ENCODE measurements around the gene GARNL3.

Gene GARNL3, protein sequence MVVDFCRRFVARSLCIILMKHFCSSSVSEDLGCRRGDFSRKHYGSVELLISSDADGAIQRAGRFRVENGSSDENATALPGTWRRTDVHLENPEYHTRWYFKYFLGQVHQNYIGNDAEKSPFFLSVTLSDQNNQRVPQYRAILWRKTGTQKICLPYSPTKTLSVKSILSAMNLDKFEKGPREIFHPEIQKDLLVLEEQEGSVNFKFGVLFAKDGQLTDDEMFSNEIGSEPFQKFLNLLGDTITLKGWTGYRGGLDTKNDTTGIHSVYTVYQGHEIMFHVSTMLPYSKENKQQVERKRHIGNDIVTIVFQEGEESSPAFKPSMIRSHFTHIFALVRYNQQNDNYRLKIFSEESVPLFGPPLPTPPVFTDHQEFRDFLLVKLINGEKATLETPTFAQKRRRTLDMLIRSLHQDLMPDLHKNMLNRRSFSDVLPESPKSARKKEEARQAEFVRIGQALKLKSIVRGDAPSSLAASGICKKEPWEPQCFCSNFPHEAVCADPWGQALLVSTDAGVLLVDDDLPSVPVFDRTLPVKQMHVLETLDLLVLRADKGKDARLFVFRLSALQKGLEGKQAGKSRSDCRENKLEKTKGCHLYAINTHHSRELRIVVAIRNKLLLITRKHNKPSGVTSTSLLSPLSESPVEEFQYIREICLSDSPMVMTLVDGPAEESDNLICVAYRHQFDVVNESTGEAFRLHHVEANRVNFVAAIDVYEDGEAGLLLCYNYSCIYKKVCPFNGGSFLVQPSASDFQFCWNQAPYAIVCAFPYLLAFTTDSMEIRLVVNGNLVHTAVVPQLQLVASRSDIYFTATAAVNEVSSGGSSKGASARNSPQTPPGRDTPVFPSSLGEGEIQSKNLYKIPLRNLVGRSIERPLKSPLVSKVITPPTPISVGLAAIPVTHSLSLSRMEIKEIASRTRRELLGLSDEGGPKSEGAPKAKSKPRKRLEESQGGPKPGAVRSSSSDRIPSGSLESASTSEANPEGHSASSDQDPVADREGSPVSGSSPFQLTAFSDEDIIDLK

GRCh38 chr9:127264462-127265219 is at the start of gene GARNL3:
Gene GARNL3 (plus strand): TSS chr9:127264774. CDS start chr9:127264878, 104 bp downstream.
- peak; percentile 73 for DNase-seq

DNA sequence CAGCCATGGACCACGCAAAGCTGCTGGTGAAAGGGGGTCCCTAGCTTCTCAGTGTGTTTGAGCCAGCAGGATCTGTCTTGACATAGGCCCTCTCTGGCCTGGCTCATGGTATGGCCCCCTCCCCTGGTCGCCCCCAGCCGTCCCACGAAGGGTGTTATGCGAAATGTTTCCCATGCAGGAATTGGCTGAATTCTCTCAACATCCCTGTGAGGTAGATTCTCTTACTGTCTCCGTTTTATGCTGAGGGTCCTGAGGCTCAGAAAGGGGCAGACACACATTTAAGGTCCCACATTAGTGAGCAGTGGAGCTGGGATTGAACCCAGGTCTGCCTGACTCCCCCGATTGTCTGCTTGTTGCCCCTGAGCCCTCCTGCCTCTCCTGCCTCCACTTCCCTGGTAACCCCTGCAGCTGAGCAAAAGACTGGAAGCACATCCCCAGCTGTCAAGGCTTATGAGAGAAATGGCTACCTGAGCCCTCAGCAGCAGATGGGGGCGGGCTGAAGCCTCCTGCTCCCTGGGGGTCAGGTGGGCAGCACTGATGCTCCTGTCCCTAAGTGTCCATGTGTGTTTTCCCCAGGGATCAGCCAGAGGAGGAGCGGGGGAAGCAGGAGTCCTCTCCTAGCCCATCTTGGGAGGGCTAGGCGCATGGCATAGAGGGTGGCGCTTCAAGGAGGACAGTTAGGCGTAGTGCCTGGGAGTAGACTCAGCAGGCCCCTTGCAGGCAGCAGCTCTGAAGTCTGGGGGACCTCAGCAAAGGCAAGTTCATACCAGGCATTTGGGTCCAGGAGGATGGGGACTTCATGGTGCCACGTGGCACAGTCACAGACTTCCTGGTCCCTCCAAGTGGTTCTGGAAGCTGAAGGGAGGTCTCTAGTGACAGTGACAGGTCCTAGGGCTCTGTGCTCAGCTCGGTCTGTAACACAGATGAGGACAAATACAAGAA is 49.0 kb upstream of the GARNL3 start:
- no peak for DNase-seq

DNA sequence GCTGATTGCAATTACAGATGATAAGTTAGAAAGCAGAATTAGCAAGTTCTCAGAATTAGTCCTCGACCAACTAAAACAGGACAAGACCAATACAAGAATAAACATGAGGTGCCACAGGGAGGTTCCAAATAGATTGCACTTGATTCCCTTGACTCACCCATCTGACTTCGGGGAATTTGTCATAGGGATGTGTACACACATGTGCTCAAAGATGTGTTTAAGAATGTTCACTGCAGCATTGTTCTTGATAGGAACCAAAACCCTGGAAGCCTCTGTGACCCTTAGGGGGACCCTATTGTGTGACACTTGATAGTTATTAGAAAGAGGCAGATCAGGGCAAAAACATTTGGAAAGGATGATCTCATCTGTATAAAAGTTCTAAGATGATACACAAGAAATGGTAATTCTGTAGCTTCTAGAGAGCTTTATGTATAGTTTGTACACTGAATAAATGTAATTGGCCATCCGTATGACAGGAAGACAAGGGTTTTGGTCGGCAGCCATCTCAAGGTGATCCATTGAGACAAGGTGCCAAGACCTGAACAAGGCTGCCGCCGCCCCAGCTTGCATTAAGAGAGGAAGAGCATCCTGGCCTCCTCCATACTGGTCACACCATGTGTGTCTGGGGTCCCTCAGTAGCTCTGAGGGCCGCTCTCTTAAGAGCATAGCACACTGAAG is 48.2 kb upstream of the GARNL3 start:
- DNase-seq = no peak

- no peak for DNase-seq
These were observed 47.7 kb upstream of the GARNL3 start for GRCh38 chr9:127216888-127217217.

DNA sequence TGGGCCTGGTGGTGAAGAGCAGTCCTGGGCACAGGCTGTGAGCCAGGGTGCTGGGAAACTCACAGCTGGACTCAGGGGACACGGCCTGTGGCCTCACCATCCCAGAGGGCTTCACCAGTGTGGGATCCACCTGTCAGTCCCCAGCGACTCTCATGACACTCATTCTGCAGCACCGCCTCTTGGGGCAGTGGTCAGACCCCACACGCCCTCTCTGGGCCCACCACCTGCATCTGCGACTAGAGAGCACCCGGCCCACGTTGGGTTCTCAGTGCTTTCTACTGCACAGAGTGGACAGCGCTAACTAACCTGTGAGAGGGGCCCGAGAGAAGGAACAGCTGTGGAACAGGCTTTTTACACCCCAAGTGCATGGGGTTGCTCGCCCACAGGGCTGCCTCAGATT is 45.8 kb upstream of the GARNL3 start:
- DNase-seq = no peak

GRCh38 chr9:127219520-127219919 is 45.1 kb upstream of the GARNL3 start:
- DNase-seq = no peak

- peak; percentile 26 for DNase-seq
These were observed 42.9 kb upstream of the GARNL3 start for GRCh38 chr9:127221695-127222094.

DNA sequence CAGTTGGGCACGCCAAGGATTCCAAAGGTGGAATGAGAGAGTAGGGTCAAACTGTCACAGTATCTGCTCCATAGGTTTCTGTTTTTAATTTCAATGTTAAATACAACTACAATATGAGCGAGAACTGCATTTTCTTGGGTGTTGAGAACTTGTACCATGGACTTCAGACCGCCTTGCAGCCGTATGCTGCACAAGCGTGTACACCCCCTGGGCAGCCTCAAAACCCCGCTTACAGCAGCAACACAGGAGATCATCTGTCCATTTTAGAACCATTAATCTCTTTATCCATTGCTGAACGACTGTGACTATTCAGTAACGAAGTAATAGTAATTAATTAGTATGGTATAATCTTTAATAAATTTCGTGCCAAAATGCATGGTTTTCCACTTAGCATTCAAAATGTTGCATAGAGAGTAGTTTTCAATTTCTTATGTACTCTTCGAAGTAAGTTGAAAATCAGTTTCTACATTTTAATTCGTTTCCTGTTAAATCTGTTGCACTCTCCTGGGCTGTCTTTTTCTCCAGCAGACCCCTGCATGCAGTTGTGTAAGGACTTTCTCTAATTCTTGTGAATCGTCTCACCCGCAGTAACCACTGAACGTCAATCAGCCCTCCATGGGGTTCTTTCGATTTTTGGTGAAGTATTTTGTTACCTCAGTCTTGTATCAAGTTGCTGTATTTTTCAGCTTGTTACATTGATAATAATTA is 42.0 kb upstream of the GARNL3 start:
- DNase-seq = no peak

- DNase-seq = peak; percentile 38
These were observed 41.3 kb upstream of the GARNL3 start for GRCh38 chr9:127223266-127223665.

DNA sequence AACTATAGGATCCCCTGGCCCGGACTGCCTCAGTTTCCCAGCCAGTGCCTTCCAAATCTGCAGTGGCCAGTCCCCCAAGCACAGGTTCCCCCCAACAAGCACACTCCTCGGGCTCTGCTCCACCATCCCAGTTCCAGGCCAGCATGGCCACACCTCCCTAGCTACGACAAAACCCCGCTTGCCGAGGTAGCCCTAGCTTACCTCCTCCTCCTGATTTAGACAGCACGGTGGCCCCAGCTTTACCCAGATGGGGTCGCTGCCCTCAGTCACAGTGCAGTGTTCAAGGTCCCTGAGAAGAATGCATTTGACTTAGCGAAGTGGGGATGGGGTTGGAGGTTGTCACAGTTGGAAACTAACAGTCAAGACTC is 40.8 kb upstream of the GARNL3 start:
- DNase-seq = no peak

GRCh38 chr9:127224178-127224882 is 40.2 kb upstream of the GARNL3 start:
- DNase-seq = peak; percentile 97

DNA sequence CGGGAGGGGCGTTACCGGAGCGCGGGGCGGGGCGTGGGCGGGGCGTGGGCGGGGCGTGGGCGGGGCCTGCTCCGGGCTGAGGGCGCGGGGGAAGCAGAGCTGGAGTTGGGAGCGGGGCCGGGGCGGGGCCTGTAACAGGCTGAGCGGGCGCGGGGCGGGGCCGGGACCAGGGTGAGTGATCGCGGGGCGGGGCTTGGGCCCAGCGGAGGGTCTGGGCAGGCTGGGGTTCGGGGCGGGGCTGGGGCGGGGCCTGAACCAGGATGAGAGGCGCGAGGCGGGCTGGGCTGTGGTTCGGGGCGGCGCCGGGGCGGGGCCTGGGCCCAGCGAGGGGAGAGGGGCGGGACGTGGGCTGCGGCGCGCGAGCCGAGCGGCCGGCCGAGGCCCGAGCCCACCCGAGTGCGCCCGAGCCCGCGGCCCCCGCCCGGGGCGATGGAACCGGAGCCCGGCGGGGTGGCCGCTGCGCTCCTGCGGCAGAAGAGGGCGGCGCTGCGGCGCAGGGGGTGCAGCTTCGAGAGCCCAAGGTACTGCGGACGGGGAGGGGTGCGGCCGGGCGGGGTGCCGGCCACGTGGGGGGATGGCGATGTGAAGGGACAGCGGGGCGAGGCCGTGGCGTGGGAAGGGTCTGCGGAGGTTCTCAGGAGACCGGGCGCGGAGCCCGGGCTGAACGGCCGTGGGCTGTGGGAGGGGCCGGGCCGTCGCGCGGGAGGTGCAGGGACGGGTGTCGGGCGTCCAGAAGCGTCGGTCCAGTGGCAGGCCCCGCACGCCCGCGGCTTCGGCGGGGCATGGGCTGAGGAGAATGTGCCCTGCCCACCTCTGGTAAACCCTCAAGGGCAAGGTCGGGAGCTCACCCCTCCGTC is 39.5 kb upstream of the GARNL3 start:
- DNase-seq = peak; percentile 97

DNA sequence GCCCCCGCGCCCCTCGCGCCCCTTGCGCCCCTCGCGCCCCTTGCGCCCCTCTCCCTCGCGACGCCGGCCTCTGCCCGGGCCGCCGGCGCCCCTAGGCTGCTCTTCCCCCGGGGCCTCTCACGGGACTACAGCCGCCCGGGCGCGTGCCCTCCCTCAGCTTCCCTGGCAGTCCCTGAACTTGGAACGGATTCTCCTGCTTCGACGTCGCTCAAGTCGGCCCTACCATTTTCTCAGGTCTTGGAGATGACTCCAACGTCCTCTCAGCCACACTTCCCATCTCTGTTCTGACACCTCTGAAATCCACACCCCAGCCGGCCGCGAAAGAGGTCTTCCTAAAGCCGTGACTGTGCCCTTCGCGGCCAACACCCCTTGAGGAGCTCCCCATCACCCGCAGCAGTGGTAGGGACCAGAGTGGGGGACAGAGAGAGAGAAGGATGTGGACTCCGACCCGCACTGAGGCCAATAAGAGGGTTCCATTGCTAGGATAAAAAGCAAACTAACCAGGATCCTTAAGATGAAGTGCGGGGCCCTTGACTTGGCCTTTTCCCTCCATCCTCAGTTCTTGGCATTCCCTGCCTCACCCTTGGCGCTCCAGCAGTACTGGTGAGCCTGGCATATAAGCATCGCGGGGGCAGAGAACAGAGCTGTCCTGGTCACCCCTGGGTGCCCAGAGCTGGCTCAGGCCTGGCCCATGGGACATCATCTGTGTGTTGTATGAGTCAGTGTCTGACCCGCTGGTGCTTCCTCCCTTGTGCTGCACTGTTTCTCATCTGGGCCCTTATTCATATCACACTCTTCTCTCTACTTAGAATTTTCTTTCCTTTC is 38.6 kb upstream of the GARNL3 start:
- DNase-seq = peak; percentile 59

GRCh38 chr9:127229691-127230417 is 34.7 kb upstream of the GARNL3 start:
- no peak for DNase-seq

- DNase-seq = no peak
These were observed 32.9 kb upstream of the GARNL3 start for GRCh38 chr9:127231666-127232065.

DNA sequence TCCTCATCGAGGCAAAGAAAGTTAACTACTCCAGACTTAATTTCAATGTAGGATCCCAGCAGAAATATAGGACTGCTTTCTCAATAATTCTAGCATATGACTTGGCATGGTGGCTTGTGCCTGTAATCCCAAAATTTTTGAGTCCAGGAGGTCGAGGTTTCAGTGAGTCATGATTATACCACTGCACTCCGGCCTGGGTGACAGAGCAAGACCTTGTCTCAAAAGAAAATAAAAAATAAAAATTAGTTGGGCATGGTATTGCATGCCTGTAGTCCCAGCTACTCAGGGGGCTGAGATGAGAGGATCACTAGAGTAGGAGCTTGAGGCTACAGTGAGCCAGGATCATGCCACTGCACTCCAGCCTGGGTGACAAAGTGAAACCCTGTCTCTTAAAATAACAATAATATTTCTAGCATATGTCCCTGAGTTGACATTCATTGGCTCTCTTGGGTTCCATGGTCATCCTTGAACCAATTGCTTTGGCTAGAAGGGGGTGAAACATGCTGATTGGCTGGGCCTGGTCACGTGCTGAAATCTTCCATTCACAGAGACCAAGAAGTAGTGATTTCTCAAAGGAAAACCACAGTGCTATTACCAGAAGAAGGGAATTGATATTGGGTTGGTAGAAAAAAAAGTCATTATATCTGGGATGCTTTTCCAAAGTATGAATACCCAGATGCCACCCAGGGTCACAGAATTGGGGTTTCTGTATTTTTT is 31.6 kb upstream of the GARNL3 start:
- no peak for DNase-seq

DNA sequence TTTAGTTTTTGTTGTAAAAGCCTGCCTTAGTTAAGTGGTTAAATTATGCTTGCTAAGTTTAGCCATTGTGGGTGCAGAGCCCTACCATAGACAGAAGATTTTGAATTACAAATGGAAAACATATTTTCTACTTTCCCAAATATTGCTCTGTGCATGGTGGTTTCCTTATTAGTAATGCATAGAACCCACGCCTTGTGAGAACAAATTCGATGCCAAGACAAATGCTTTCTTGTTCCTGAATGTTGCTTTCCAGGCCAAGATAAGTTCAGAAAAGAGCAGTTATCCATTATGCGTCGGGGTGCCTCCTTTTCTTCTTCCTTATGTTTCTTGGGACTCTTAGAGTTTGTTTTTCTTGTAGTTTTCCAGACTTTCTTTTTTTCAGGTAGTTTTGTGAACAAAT is 31.0 kb upstream of the GARNL3 start:
- no peak for DNase-seq
